ENCODE data around the gene IRF2.

IRF2 gene

GRCh38 chr4:184450743-184451535 is 23.4 kb downstream of the IRF2 start:
- DNase-seq (ENCODE audit: low spot score) = peak; percentile 69

GRCh38 chr4:184450045-184450444 is 24.3 kb downstream of the IRF2 start:
- DNase-seq (ENCODE audit: low spot score) = peak; percentile 76

DNA sequence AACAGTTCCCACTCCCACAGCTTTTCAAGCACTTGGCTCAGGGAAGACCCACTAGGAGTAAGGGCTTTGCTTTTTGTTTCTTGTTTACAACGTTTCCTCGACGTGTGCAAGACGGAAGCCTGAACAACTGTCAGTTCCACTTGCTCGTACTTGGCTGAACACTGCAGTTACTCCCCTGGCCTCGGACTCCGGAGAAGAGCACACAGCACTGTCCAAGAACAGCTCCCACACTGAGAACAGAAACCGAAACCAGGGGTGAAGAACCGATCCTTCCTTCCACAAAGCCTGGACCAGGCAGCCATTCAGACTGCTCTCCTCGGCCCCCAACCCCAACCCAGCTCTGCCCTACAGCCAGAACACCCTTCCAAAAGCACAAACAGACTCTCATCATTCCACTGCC is 25.5 kb downstream of the IRF2 start:
- peak; percentile 68 for DNase-seq (ENCODE audit: low spot score)

- no peak for DNase-seq (ENCODE audit: low spot score)
These were observed 26.2 kb downstream of the IRF2 start for GRCh38 chr4:184448141-184448540.

GRCh38 chr4:184447664-184448063 is 26.7 kb downstream of the IRF2 start:
- no peak for DNase-seq (ENCODE audit: low spot score)

- DNase-seq (ENCODE audit: low spot score) = no peak
These were observed 28.2 kb downstream of the IRF2 start for GRCh38 chr4:184446132-184446658.

- DNase-seq (ENCODE audit: low spot score) = no peak
These were observed 29.4 kb downstream of the IRF2 start for GRCh38 chr4:184444953-184445309.

- peak; percentile 64 for DNase-seq (ENCODE audit: low spot score)
These were observed 30.0 kb downstream of the IRF2 start for GRCh38 chr4:184444215-184444952.

GRCh38 chr4:184443318-184443717 is 31.0 kb downstream of the IRF2 start:
- DNase-seq (ENCODE audit: low spot score) = no peak

DNA sequence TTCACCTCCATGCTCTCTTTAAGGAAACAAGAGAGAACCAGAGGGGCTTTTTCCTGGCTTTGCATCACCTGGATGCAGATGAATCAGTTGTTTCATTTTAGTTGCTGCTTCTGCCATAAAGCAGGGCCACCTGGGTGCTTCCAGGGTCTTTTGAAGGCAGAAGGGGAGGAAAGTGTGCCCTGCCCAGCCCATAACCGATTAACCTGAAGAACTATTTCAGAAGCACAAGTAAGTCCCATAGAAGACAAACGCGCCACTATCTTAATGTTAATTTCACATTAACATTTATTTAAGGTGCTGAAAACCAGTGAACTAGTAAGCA is 32.1 kb downstream of the IRF2 start:
- DNase-seq (ENCODE audit: low spot score) = no peak

GRCh38 chr4:184441461-184442313 is 32.7 kb downstream of the IRF2 start:
- DNase-seq (ENCODE audit: low spot score) = no peak

DNA sequence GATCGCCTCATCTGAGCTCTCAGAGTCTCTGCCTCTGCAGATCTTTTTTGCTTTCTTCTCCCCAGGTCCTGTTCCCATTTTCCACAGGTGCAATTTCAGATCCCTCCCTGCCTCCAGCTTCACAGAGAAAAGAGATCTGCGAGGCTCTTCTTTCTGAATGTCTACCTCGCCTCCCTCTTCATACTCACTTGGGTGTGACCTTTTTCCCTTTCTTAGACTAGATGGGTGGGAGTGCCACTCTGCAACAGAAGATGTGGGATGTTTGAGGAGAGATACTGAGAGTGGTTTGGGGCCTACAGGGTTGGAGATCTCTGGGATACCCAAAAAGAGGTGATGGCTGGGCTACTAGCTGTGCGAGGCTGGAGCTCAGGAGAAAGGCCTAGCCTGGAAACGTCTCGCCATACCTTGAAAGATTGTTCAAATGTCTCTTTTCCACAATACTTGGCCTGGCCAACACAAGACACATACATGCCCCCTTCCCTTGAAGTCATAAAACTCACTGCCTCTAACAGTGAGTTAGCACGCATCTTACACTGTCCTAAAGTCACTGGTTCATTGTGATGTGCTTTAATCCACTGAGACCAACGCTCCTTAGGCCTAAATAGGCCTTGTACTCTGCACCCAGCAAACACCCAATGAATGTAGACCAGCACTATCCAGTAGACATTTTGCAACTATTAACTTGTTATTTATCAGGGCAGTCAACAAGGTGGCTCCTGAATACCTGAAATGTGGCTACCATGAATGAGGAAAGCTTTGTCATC is 33.6 kb downstream of the IRF2 start:
- no peak for DNase-seq (ENCODE audit: low spot score)

GRCh38 chr4:184439856-184440594 is 34.3 kb downstream of the IRF2 start:
- DNase-seq (ENCODE audit: low spot score) = no peak

DNA sequence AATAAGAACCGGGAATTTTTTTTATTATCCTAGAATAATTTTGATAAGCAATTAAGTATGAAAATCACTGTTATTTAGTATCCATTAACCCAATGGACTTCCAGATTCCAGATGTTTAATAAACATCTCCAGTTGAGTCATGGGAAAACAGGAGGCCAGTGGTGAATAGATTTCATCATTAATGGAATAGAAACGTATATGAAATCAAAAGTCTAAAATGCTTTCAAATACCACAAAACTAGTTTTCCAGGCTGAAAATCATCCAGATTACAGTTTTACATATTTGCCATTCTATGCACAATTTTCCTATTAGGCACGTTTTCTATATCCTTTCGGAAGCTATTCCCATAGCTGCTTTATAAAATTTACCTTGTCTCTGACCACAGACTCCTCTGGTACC is 35.0 kb downstream of the IRF2 start:
- no peak for DNase-seq (ENCODE audit: low spot score)

DNA sequence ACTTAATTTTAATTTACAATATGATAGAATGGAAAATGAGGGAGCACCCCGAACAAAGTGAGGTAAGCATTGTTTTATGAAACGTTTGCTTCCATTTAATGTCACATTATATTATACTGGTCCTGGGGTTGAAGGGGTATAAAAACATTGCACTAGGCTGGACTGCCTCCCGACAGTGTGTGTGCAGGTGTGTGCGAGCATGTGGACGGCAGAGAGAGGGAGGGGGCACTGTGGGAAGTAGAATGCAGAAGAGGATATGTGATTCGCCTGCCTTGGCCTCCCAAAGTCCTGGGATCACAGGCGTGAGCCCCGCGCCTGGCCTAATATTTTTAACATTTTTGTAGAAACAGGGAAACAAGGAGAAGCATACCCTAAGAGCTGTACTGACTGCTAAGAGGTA is 36.0 kb downstream of the IRF2 start:
- no peak for DNase-seq (ENCODE audit: low spot score)

DNA sequence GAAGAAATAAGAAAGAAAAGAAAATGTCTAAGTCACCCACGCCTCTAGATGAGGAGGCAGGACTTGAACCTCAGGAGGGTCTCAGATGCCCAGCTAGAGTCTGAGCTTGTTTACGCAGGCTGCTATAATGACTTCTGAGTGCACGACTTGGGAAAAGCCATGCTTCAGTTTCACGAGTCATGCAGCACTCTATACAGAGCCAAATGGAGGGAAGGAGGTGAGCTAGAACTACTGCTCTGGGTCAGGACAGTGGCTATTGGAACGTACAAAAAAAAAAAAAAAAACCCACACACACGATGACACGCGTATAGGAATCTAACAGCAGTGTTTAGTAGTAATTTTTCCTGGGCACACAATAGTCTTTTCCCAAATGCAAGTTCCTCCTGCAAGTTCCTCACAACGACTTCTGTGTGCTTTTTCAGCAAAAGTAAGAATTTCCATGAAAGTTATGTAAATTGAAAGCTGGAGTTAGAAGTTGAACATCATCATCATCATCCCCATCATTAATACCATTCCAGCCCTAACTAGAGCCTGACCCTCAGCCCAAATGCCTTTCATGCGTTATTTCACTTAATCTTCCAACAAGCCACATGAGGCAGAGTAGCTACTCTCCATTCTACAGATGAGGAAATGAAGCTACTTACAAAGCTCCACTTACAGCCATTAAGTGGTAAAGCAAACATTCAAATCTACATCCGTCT is 36.6 kb downstream of the IRF2 start:
- no peak for DNase-seq (ENCODE audit: low spot score)

GRCh38 chr4:184434501-184435066 is 39.8 kb downstream of the IRF2 start:
- no peak for DNase-seq (ENCODE audit: low spot score)

- no peak for DNase-seq (ENCODE audit: low spot score)
These were observed 40.3 kb downstream of the IRF2 start for GRCh38 chr4:184434021-184434420.

- no peak for DNase-seq (ENCODE audit: low spot score)
These were observed 41.0 kb downstream of the IRF2 start for GRCh38 chr4:184433258-184433892.
